CD4-positive, alpha-beta T cell treated with Interleukin-6 for 4 hours (primary cell): ENCODE results near the gene SLCO4A1.

Experiments used
- DNase-seq: peaks from one replicate; pipeline ENCODE4 v3.0.0-alpha.2; 2020; ENCODE audit warnings: mixed read lengths

SLCO4A1 gene

DNA sequence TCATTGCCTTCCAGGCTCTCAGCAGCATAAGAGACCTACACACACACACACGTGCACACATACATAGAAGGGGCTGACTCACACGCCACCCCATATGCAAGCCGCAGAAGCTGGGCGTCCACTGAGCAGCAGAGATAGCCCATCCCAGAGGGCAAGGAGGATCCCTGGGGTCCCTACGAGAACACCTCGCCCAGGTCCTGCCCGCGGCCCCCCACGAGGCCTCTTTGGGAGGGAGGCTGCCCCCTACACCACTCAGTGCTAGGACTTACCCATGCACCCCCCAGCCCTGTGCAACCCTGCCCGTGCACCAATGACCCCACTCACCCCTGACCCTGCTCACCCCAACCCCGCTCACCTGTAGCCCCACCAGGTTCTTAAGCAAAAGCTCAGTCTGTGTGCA is 45.8 kb downstream of the SLCO4A1 start:
- no peak for DNase-seq

DNA sequence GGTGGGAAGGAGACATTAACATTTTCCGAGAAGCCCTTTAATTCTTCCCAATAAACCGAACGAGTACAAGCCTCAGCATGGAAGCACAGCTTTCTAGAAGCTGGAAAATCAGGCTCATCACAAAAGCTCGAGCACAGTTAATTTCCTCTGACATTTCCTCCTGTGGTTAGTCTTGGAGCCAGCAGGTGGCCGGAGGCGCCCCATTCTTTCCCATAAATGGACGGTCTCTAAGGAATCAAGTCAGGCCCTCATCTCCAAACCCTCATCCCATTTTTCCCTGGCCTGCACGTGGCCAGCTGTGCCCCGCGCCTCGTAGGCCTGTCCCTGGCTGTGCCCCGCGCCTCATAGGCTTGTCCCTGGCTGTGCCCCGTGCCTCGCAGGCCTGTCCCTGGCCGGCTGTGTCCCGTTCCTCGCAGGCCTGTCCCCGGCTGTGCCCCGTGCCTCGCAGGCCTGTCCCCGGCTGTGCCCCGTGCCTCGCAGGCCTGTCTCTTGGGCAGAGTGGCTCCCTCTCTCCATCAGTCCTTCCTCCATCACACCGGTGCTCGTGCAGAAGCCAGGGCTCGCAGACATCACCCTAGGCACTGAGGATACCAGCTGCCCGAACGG is 46.7 kb downstream of the SLCO4A1 start:
- DNase-seq = no peak

DNA sequence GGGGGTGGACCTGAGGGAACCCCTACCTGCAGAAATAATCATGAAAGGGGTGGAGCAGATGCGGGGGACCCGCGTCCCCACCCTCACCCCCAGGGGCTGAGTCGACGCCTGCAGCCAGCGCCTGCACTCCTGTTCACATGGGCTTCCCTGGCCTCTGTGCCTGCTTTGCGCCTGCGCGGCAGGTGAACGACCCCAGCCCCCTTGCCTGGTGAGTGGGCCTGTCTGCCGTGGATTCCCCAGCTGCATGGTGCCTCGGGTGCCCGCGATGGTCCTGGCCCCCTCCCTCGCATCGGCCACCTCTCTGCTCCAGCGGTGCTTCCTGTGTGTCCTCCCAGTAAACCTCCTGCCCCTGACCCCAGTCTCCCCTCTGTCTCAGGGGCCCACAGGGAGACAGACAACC is 47.6 kb downstream of the SLCO4A1 start:
- no peak for DNase-seq

DNA sequence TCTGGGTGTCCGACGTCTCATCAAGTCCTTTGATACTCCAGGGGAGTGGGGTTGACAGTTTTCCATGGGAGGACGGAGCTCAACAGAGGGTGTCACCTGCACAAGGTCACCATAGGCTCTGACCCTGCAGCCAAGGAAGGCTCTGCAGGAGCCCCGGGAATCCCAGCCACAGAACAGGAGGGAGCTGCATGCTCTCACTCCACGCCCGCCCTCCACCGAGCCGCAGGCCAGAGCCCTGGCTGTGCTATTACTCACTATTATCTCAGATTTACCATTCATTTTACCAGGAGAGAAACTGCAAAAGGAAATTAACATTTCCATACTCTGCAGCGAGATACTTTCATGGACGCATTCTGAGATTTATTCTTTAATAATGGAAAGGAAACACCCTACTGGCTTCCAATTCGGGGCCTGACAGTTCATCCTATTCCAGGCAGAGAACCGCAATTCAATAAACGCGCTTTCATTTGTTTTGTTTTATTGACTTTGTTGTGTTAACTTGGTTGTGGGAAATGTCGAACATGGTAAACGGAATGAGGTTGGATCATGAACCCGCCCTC is 48.0 kb downstream of the SLCO4A1 start:
- no peak for DNase-seq

DNA sequence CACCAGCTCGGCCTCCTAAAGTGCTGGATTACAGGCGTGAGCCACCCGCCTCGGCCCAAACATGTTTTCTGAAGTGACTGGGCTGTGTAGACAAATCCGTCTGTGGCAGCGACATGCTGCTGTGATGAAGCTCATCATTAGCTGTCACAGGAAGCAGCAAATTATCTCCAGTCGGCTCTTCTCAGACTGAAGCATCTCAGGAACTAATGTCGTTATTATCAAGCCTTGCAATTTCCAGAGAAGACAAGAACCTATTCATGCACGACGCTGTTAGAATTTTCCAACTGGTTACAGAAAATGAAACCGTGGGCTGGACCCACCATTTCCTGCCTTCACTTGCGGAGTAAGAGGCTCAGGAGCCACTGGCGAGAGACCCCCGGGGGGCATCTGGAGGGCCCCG is 49.2 kb downstream of the SLCO4A1 start:
- no peak for DNase-seq

DNA sequence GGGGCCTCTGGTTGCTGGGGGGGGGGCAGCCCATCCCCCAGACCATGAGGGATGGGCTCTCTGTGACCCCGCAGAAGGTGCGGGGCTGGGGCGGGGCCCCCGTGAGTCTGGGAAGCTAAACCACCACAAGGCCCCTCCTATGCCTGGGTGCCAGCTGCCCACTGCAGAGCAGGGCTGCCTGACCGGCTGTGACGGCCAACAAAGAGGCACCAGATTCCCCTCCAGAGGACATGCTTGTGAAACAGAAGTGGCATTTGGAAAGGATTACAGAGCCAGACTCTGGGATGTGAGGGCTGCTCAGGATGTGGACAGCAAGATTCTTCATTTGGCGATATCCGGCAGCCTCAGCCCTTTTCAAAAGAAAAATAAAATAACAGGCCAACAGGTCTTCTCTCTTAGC is 49.9 kb downstream of the SLCO4A1 start:
- DNase-seq = no peak

DNA sequence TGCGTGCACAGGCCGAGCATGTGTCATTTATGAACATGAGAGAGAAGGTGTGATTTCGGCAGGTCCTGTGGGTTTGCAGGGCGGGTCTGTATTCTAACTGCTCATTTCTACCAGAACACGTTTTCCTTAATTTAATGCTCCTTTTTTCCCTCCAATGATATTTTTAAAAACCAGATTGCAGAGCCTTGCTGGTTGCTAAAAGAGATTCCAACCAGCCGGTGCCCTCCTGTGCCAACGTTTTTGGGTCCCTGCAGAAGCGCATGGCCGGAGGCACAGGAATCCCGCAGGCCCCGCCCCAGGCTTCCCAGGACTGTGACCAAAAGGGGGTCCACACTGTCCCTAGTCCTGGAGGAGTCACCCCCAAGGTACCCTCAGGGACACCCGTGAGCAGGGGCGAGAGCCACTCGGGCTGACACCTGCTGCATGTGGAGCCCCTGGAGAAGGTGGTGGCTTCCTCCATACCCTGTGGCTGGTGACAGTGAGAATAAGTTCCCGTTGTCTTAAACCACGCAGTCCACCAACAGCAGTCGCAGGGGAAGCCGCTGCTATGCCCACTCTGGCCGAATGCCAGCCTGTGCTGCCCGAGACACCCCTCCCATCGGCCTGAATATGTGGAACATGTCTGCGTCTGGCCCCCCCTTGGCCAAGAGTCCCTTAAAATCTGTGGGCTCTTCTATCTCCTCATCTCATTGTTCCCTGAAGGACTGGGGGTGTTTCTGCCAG is 50.7 kb downstream of the SLCO4A1 start:
- no peak for DNase-seq

DNA sequence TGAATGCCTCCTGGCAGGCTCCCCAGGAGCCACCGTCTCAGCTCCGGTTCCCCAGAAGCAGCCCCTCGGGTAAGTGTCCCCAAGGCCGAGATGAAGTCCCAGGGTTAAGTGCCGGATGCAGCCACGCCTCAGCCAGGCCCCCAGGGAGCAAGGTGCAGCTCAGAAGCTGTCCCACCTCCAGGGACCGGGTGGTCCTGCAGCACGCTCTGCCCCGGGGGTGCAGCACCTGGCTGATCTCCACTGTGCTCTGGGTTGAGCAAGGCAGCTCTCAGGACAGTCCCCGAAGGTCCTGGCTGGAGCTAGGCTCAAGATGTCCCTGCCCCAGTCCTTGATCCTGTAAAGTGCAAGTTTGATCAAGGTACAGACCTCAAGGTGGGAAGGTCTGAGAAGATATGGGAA is 51.2 kb downstream of the SLCO4A1 start:
- no peak for DNase-seq

DNA sequence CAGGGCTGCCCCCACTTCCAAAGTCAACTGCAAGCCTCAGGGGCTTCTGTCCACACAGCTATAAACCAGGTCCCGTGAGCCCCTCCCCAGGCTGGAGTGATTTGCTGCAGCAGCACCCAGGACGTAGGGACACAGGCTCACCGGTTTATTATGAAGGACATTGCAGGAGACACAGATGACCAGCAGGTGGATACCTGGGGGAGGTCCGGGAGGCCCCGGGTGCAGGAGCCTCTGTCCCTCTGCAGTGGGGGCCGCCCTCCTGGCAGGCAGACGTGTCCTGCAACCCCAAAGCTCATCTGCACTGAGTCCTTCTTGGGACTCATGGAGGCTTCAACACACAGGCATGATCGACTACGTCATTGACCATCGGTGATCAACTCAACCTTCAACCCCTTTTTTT is 51.8 kb downstream of the SLCO4A1 start:
- DNase-seq = no peak

DNA sequence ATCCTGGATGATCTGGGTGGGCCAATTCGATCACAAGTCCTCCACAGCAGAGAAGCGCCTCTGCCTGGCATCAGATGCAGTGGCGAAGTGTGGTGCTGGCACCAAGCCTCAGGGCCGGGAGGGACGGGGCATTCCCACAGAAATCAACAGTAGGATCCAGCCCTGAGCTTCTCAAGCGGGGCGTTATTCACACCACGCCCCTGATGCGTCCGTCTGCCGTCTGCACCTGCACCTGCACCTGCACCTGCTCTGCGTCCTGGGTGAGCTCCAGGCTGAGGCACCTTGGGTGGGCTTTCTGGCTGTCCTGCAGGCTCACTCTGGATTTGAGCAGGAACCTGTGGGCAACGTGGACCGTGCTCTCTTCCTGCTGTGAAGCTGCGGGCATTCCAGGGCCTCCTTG is 52.6 kb downstream of the SLCO4A1 start:
- DNase-seq = no peak

DNA sequence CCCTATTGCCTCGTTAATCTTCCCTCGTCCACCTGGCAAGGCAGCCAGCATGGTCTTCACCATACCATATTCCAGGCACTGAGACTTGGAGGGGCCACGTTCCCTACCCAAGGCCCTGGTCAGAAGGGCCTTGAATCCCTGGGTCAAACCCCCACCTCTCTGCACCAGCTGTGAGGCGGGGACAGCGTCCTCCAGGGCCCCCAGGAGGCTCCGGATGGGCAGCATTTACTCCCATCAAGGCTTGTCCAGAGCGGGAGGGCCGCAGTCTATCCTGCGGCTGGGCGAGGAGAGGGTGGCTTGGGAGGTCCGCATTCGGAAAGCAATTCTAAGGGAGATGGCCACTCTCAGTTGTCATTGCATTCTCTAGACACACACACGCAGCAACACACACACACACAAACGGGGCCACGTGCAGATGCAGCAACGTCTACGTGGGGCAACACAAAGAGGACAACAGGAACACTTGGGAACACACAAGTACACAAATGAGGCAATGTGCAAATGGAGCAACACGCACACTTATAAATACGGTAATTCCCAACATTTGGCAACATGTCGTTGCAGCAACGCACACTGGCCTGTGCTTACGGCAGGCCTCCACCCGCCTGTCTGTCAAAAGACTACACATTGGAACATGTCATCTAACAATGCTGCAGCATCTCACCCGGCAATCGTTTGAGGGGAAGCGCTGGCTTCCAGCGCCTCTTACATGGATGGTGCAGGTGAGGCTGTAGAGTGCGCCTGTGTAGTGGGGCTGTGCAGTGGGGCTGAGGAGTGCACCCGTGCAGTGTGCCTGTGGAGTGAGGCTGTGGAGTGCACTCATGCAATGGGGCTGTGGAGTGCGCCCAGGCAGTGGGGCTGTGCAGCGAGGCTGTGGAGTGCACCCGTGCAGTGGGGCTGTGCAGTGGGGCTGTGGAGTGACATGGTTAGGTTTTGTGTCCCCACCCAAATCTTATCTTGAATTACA is 53.4 kb downstream of the SLCO4A1 start:
- DNase-seq = no peak

DNA sequence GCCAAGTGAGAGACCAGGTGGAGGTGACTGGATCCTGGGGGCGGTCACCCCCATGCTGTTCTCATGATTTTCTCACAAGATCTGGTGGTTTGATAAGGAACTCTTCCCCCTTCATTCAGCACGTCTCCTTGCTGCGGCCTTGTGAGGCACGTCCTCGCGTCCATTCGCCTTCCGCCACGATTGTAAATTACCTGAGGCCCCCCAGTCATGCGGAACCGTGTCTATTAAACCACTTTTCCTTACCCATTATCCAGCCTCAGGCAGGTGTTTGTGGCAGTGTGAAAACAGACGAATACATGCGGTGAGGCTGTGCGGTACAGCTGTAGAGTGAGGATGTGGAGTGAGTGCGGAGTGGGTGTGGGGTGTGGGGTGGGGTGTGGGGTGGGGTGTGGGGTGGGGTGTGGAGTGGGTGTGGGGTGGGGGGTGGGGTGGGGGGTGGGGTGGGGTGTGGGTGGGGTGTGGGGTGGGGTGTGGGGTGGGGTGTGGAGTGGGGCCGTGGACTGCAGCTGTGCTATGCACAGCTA is 54.2 kb downstream of the SLCO4A1 start:
- no peak for DNase-seq

DNA sequence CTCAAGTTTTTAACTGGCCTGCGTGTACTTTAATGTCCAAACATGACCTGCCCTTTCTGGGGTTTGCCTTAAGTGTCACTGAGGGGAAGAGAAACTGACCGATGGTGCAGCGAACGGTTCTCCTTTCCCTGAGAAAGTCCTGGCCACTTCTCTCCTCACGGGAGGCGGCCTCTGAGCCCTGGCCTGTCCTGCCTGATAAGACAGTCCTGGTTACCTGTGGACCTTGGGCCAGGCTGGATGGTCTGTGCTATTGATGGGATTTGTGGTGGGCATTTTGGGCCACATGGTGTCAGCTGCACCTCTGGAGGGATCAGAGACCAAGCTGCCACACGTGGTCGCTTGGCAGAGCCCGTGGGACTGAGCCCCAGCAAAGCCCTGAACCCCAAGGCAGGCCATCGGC is 54.7 kb downstream of the SLCO4A1 start:
- no peak for DNase-seq

DNA sequence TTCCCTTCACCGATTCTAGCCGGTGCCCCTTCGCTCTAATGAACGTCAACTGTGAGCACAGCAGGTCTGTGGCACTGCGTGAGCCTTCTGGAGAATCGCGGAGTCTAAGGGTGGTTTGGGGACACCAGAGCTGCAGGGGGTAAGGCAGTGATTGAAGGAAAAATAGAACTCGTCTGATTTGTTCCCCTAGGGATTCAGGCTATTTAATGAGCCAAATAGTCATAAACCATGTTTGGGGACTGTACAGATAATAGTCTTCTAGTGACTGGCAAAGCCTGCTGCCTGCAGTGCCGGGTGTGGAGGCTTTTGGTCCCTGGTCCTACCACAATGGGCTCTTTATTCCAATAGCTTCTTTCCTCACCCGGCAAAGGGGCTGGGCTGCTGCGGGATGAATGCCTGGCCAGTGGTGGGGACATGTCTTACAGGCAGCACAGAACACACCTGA is 55.2 kb downstream of the SLCO4A1 start:
- no peak for DNase-seq

DNA sequence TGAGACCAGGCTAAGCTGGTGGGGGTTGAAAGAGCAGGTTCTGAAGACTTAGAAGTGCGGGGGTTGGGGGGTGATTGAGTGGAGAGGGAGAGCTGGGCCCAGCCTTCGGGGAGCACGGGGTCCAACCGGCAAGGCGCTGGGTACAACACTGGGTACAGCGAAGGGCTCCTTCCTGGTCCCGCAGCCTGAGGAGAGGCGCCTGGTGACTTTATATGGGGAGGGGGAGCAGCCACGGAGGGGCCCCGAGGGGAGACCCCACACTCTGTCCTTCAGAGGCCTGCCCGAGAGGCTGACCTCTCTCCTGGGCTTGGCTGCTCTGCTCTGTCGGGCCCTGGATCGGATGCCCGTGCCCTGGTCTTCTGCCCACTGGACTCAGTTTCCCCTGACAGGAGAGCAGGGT is 55.9 kb downstream of the SLCO4A1 start:
- DNase-seq = no peak

DNA sequence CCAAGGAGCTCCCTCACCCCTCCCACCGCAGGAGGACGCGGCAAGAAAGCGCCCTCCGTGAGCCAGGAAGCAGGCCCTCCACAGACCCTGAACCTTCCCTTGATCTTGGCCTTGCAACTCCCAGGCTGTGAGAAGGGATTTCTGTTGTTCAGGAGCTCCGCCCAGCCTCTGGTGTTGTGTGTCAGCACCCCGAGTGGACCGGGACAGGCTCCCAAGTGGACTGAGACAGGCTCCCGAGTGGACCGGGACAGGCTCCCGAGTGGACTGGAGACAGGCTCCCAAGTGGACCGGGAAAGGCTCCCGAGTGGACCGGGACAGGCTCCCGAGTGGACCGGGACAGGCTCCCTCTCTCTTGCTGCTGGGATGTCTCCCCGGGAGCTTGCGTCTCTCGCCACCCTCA is 57.0 kb downstream of the SLCO4A1 start:
- DNase-seq = no peak

DNA sequence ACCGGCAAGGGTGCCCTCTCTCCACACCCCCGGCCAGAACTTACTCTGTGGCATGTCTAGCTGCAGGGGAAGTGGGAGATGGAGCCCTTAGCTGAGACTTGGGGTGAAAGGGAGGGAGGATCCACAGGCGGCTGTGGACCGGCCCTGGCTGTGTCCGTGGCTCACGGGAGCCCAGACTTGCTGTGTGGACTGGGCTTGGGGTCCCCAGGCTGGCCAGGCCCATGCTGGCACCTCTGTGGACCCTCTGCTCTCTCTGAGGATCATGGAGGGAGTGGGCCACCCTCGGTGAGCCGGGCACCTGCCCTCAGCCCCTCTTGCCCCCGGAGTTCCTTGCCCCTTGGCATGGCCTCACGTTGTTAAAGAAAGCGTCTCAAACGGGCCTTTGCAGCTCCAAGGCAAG is 57.4 kb downstream of the SLCO4A1 start:
- no peak for DNase-seq

DNA sequence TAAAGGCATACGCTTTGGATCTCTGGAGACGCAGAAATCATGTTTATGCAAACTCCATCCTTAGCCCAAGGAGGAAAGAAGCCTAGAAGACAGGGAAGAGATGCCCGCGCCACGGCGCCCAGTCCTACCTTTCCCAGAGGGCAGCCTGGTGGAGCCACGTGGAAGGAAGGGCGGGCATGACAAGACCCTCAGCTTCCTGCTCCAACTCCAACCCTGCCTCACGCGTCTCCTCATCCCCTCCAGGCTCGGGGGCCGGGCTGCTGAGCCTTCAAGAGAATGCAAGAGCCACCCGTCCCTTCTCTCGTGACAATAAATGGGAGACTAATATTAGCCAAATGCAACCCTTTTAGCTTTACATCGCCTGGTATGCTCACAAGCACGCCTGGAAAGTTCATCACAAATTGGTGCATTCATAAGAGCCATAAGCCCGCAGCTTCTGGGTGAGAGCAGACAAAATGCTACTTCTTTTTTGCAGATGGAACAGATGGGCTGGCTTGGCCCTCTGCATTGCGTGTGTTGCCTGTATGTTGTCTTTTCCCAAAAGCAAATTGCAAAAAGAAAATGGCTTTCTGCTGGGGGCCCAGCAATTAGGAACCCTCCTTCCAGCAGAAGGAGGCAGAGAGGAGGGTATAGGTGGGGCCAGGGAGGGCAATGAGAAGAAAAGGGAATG is 58.1 kb downstream of the SLCO4A1 start:
- DNase-seq = no peak

DNA sequence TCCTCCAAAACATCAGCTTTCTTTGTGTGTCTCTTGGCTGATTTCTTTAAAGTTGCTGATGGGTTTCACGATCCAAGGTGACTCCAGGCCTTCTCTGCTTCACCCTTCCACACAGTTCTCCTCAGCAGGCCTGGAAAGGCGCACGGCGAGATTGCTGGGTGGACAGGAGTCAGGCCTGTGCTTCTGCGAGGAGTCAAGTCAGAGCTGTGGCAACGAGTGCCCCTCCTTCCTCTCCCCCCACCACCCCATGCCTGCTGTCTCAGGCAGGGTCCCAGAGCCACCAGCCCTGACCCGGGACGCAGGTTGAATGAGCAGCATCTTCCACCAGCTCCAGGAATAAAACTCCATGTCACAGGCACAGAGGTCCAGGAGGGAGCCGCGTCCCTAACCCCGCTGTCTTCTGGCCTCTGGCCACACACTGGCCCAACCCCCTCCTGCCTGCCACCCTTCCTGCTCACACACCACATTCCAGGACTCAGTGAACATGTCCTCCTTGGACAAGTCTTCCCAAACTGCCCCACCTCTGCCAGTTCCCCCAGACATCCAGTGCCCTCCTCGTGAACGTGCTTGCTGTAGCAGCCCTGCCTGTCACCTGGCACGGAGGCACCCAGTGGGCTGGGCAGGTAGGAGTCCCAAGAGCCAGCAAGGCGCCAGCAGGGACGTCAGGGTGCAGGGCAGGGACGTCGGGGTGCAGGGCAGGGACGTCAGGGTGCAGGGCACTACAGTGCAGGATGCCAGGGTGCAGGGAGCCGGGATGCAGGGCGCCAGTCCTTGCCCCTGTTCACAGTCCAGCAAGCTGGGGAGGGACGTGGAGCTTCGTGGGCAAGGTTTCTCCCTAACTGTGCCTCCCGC is 59.1 kb downstream of the SLCO4A1 start:
- DNase-seq = no peak

DNA sequence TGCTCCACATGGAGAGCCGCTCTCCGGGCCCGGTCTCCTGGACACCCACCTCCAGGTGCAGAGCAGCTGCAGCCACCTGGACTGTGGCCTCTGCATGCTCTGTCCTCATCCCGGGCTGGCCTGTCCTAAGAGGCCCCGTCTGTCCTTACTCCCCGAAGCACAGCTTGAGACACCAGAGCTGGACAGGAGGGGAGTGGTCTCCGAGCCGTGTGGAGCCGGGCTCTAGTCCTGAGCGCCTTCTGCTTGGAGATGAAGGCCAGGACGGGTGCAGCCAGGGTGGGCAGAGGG is 59.7 kb downstream of the SLCO4A1 start:
- DNase-seq = no peak

DNA sequence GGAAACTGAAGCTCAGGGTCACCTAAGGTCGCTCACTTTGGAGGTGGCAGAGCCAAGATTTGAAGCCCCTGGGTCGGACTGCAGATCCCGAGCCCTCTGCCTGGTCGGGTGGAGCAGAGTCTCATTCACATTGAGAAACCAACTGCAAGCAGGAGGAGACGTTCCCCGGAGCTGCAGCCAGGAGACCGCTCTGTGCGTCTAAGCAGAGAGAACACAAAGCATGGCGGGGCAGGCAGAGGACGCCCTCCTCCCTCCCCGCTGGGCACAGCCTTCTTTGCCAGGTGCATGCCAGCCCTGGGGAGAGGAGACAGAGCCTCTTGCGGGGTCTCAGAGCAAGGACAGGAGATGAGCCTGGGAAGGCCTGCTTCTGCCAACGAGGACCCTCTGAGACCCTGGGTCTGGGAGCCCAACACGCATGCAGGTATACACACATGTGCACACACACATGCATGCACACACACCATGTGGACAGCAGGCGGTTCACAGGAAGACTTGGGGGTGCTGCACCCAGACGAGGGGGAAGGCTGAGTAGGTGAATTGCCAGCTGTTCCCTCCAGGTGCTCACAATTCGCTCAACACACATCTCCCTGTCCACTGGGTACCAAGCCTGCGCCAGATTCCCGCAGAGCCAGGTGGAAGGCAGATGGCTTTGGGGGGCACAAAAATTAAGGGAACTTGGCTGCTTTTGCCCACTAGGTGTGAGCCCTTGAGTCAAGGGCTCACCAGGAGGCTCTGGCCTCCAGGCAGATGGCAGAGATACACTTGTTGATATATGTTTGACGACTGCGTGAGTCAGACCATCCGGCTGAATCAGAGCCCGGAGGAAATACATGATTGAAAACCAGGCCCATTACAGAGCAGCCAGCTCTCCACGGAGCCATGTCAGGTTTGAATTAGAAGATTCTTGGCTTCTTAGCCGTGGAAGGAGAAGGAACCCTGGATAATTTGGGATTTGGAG is 60.9 kb downstream of the SLCO4A1 start:
- DNase-seq = peak; percentile 54
